GM12878 (cell line): Measurements from ENCODE around the gene SH3GL2. TPM values are rescaled to one million over a fixed set of nuclear protein-coding genes. Genes with fewer than 3 reads are reported as not detected.

ENCODE experiments used
- ATAC-seq: fragments of 200-7000 bp; cut with Tn5 transposase; 3 replicates; pipeline ENCODE4 v1.9.1; 2020; ENCODE audit warnings: mild to moderate bottlenecking, moderate library complexity
- BruUV-seq: library from RNA; stranded (reverse); fragments of 400-500 nt; replicated peaks from 2 replicates; lab custom pipeline; 2021; lab: Mats Ljungman, UMichigan
- CTCF ChIA-PET: fragments of 300-600 bp; sonication (Branson Sonifier 250); formaldehyde crosslinking; extraction: SDS; loops from one replicate; lab custom pipeline; 2021; ENCODE audit warnings: inconsistent platforms; lab: Yijun Ruan, JAX
- POLR2A ChIA-PET: fragments of 350-600 bp; formaldehyde crosslinking; extraction: SDS; loops from one replicate; lab custom pipeline; 2021; ENCODE audit warnings: inconsistent platforms; lab: Charles Lee
- RAD21 ChIA-PET: fragments of 300-600 bp; sonication (Branson Sonifier 250); formaldehyde crosslinking; loops from one replicate; lab custom pipeline; 2023; ENCODE audit warnings: antibody characterized with exemption; ENCODE audit not compliant: unreplicated experiment; lab: Charles Lee
- SMC1A ChIA-PET: fragments of 300-600 bp; sonication (Branson Sonifier 250); formaldehyde crosslinking; loops from one replicate; lab custom pipeline; 2023; ENCODE audit not compliant: unreplicated experiment, uncharacterized antibody; lab: Charles Lee
- DNase-seq: peaks from one replicate; pipeline ENCODE4 v3.0.0-alpha.2; 2011; ENCODE audit warnings: low read depth, low spot score
- FAIRE-seq: peaks from 3 replicates; lab custom pipeline; 2011; peaks lifted over from hg19 to GRCh38; lab: Jason Lieb, UNC
- H2AFZ ChIP-seq: 2 replicates; pipeline ENCODE4 v1.6.0; 2011; ENCODE audit warnings: low read depth, low read length, control low read depth; ENCODE audit not compliant: control insufficient read depth
- H3K27ac ChIP-seq: 2 replicates; pipeline ENCODE4 v1.5.1; 2011; ENCODE audit warnings: control low read depth; ENCODE audit not compliant: control insufficient read depth, insufficient read depth
- H3K27me3 ChIP-seq, 2 experiments: replicated peaks in 1 of 2; 2 replicates each; pipeline versions ENCODE4 v1.6.0 to v1.6.1; 2011; ENCODE audit warnings: low read length in 1 of 2; ENCODE audit not compliant: control insufficient read depth in 2 of 2, insufficient read depth in 2 of 2
- H3K36me3 ChIP-seq, 2 experiments: 2 replicates each; pipeline ENCODE4 v1.5.1; 2011; ENCODE audit warnings: low read length in 1 of 2; ENCODE audit not compliant: control insufficient read depth in 2 of 2, insufficient read depth in 2 of 2
- H3K4me1 ChIP-seq: 2 replicates; pipeline ENCODE4 v1.6.1; 2011; ENCODE audit warnings: mild to moderate bottlenecking, low read length, moderate library complexity, mixed read lengths; ENCODE audit not compliant: control insufficient read depth, insufficient read depth
- H3K4me2 ChIP-seq: 2 replicates; pipeline ENCODE4 v1.6.0; 2011; ENCODE audit warnings: control low read depth; ENCODE audit not compliant: control insufficient read depth, insufficient read depth
- H3K4me3 ChIP-seq: fragments of 200-600 bp; sonication (generic); 2 replicates; pipeline ENCODE4 v1.5.1; 2016
- H3K79me2 ChIP-seq: 2 replicates; pipeline ENCODE4 v1.6.0; 2011; ENCODE audit warnings: low read length; ENCODE audit not compliant: control insufficient read depth, insufficient read depth
- H3K9ac ChIP-seq: 2 replicates; pipeline ENCODE4 v1.8.0; 2011; ENCODE audit warnings: low read length, control low read depth, mixed read lengths; ENCODE audit not compliant: control insufficient read depth, insufficient read depth
- H3K9me3 ChIP-seq: replicated peaks from 3 replicates; pipeline ENCODE4 v1.5.1; 2011; ENCODE audit warnings: mild to moderate bottlenecking, low read length; ENCODE audit not compliant: control insufficient read depth, insufficient read depth
- H4K20me1 ChIP-seq: 2 replicates; pipeline ENCODE4 v1.6.0; 2011; ENCODE audit not compliant: control insufficient read depth, insufficient read depth
- ATF7 ChIP-seq: fragments of 450-650 bp; IDR thresholded peaks from 2 replicates; pipeline ENCODE4 v1.6.1; 2016; ENCODE audit warnings: low read depth, mild to moderate bottlenecking
- CEBPB ChIP-seq, 2 experiments: fragments of 150-350 bp in 1 of 2; IDR thresholded peaks; 2 replicates each; pipeline ENCODE4 v1.6.1; 2012 to 2014; ENCODE audit warnings: low read depth in 2 of 2, low read length in 2 of 2, borderline replicate concordance in 1 of 2, inconsistent platforms in 1 of 2
- CHD4 ChIP-seq: fragments of 200-600 bp; sonication (generic); IDR thresholded peaks from 2 replicates; pipeline ENCODE4 v1.6.1; 2016; ENCODE audit warnings: mild to moderate bottlenecking
- EP300 ChIP-seq, 2 experiments: fragments of 150-350 bp in 1 of 2; IDR thresholded peaks; 2 replicates each; pipeline ENCODE4 v1.6.1; 2011 to 2012; ENCODE audit warnings: low read depth in 2 of 2, low read length in 2 of 2, borderline replicate concordance in 1 of 2, improper control_type of control experiment in 1 of 2, inconsistent platforms in 1 of 2; ENCODE audit not compliant: control insufficient read depth in 1 of 2
- FOS ChIP-seq: IDR thresholded peaks from 3 replicates; pipeline ENCODE4 v1.6.1; 2011; ENCODE audit warnings: borderline replicate concordance; ENCODE audit not compliant: insufficient read length; ENCODE audit errors: extremely low read depth
- MYC ChIP-seq: IDR thresholded peaks from 2 replicates; pipeline ENCODE4 v1.6.1; 2011; ENCODE audit warnings: mild to moderate bottlenecking, low read length, moderate library complexity, inconsistent platforms; ENCODE audit not compliant: insufficient read depth, insufficient replicate concordance, insufficient read length, severe bottlenecking
- NBN ChIP-seq: fragments of 450-650 bp; IDR thresholded peaks from 2 replicates; pipeline ENCODE4 v1.6.1; 2016
- NR2C1 ChIP-seq: fragments of 450-650 bp; IDR thresholded peaks from 2 replicates; pipeline ENCODE4 v1.6.1; 2017; ENCODE audit warnings: antibody characterized with exemption, mild to moderate bottlenecking, moderate library complexity
- NR2C2 ChIP-seq: IDR thresholded peaks from 2 replicates; pipeline ENCODE4 v1.6.1; 2011; ENCODE audit warnings: borderline replicate concordance, low read depth; ENCODE audit not compliant: control insufficient read depth, insufficient read length
- RCOR1 ChIP-seq: conservative IDR thresholded peaks from 2 replicates; pipeline ENCODE4 v1.6.1; 2012; ENCODE audit warnings: low read depth, low read length, improper control_type of control experiment
- SRF ChIP-seq, 2 experiments: IDR thresholded peaks; 2 replicates each; pipeline ENCODE4 v1.6.1; 2011; ENCODE audit warnings: low read depth in 2 of 2, low read length in 2 of 2, mild to moderate bottlenecking in 1 of 2, moderate library complexity in 1 of 2
- ZNF217 ChIP-seq: fragments of 450-650 bp; IDR thresholded peaks from 2 replicates; pipeline ENCODE4 v1.6.1; 2017; ENCODE audit warnings: antibody characterized with exemption, mild to moderate bottlenecking
- ZNF24 ChIP-seq: fragments of 450-650 bp; IDR thresholded peaks from 2 replicates; pipeline ENCODE4 v1.6.1; 2017; ENCODE audit warnings: antibody characterized with exemption, mild to moderate bottlenecking
- WGBS: methylation state at CpG from one replicate; pipeline ENCODE4 v1.1.6; 2016; ENCODE audit warnings: low lambda C conversion rate; ENCODE audit not compliant: insufficient replicate concordance, insufficient coverage; ENCODE audit errors: missing lambda C conversion rate; 5-methylcytosine and 5-hydroxymethylcytosine counted together
- in situ Hi-C: fragments of 300-500 bp; cut with MboI; formaldehyde crosslinking; loops from 9 replicates; pipeline ENCODE4 v1.14.3; 2018; ENCODE audit warnings: mixed read lengths
- intact Hi-C: fragments of 100-400 bp; cut with micrococcal nuclease; formaldehyde crosslinking; loops from one replicate; pipeline ENCODE4 v1.14.2; 2022; ENCODE audit not compliant: unreplicated experiment
- polyA plus RNA-seq, 11 experiments: library from polyadenylated mRNA; depleted of rRNA in 4 of 11; unstranded in 6 of 11; stranded (reverse) in 5 of 11; fragments of >200 nt; fragmentation: Nextera tagmentation in 4 of 11; fragmentation: Illumina TruSeq in 1 of 11; extraction: Ambion mirVana in 4 of 11; extraction: Trizol in 1 of 11; gene quantifications; 1 replicate in 1 of 11; 2 replicates in 10 of 11; pipeline versions ENCODE4 v1.2.1 to v1.2.3, GENCODE V29; 2011 to 2016; ENCODE audit warnings: inconsistent platforms in 2 of 11, missing spikeins in 2 of 11, low read depth in 1 of 11
- total RNA-seq, 4 experiments: library from RNA; depleted of rRNA in 3 of 4; stranded (reverse); fragments of >200 nt in 3 of 4; fragmentation: Illumina TruSeq in 1 of 4; extraction: Trizol in 1 of 4; gene quantifications; 2 replicates each; pipeline versions ENCODE4 v1.2.1 to v1.2.3, GENCODE V29; 2013 to 2021
- TF ChIP-seq, protein P1 (sequence below): IDR thresholded peaks from 2 replicates; pipeline ENCODE4 v1.6.1; 2011; ENCODE audit warnings: low read depth, mild to moderate bottlenecking, low read length, moderate library complexity, borderline replicate concordance; ENCODE audit errors: extremely low read depth

The SH3GL2 gene
- total and polyA plus RNA-seq, 10 of the 15 experiments (the other 5 are each of a cell fraction or from before 2014, with no cell fraction given) = not detected

- no peak for TF ChIP-seq MYC
- no peak for TF ChIP-seq CEBPB (IDR thresholded peaks at IDR 0.05; ENCODE audit: borderline replicate concordance in 1 of 2, low read depth in 2 of 2, low read length in 2 of 2)
- TF ChIP-seq RCOR1 = no peak
Observed at GRCh38 chr9:17694336-17694735, 115.5 kb downstream of the SH3GL2 start (continued).

- no TSS peak for BruUV-seq
- no peaks in the 10 kb centered on the region for H3K79me2 ChIP-seq
- 16% methylated on average over 3 of the region's 3 CpGs for WGBS
- no peak overlapping the region for H3K9ac ChIP-seq
- in situ Hi-C loops = no loop called here
- POLR2A ChIA-PET = no interaction called here
- no peaks in the 10 kb centered on the region for H3K36me3 ChIP-seq
- RAD21 ChIA-PET = no interaction called here
- no peaks in the 10 kb centered on the region for H4K20me1 ChIP-seq
- no peaks in the 10 kb centered on the region for H3K9me3 ChIP-seq
- SMC1A ChIA-PET = no interaction called here
- H3K4me3 ChIP-seq = no peak overlapping the region
- no peak overlapping the region for H3K27ac ChIP-seq
- no peak for DNase-seq
- no peak for FAIRE-seq
- TF ChIP-seq SRF (IDR thresholded peaks at IDR 0.05; ENCODE audit: low read depth in 2 of 2, low read length in 2 of 2) = no peak
- TF ChIP-seq, protein P1, sequence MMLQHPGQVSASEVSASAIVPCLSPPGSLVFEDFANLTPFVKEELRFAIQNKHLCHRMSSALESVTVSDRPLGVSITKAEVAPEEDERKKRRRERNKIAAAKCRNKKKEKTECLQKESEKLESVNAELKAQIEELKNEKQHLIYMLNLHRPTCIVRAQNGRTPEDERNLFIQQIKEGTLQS = no peak
- TF ChIP-seq NBN = no peak
- no peak for TF ChIP-seq ZNF217
- no peak for TF ChIP-seq ATF7
- no peak for TF ChIP-seq FOS
- TF ChIP-seq NR2C1 = no peak
- no peak for TF ChIP-seq CHD4
- no peak for TF ChIP-seq EP300 (IDR thresholded peaks at IDR 0.05; ENCODE audit: borderline replicate concordance in 1 of 2, control insufficient read depth in 1 of 2, low read depth in 2 of 2, low read length in 2 of 2)
- TF ChIP-seq NR2C2 = no peak
- TF ChIP-seq ZNF24 = no peak
- no peak overlapping the region for H3K4me2 ChIP-seq
- H2AFZ ChIP-seq = no peak overlapping the region
- H3K27me3 ChIP-seq = no peaks in the 10 kb centered on the region
- CTCF ChIA-PET = no interaction called here
- no peak for ATAC-seq
- intact Hi-C loops = no loop called here
- H3K4me1 ChIP-seq = no peaks in the 10 kb centered on the region
Observed at GRCh38 chr9:17695482-17695881, 116.6 kb downstream of the SH3GL2 start.
